Hematopoietic multipotent progenitor cell treated with erythropoietin and hydrocortisone succinate and interleukin-3 and kit ligand, for 8 days (in vitro differentiated cells): ENCODE results near the gene SPSB3.

Experiments
- DNase-seq: peaks from one replicate; pipeline ENCODE4 v3.0.0-alpha.2; 2015

SPSB3 gene

DNA sequence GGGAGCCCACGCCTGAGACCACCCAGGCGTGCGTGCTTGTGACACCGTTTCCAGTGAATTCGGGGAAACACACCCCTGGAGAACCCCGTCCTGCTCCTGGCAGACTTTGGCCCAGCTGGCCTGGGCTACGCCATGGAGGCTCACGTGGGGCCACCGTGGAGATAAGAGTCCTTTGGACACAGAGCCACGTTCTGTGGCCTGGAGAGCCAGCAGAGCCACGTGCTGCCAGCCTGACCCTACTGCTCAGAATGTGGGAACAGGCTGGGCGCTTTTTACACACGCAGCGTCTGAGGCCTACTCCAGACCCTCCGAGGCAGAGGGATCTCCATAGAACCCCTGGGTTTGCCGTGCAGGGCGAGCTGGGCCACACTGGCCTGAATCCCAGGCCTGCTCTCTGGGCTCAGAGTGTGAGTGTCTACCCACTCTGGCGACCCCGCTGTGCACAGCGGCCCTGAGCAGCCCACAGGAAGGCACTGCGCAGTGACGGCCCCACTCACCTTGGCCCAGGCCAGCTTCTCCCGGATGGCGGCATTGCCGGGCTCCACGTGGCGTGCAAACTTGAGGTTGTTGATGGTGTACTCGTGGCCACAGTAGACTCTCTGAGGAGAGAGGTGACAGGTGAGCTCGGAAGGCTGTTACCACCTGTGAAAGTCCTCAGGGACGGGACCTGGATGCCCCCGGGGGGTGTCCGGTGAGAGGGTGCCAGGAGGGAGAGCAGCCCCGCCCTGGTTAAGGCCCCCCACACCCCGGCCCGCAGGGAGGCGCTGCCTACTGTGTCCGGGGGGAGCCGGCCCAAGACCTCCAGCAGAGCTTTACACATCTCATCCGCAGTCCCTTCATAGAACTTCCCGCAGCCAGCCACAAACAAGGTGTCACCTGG, 34.3 kb upstream of the SPSB3 start:
- DNase-seq = no peak

DNA sequence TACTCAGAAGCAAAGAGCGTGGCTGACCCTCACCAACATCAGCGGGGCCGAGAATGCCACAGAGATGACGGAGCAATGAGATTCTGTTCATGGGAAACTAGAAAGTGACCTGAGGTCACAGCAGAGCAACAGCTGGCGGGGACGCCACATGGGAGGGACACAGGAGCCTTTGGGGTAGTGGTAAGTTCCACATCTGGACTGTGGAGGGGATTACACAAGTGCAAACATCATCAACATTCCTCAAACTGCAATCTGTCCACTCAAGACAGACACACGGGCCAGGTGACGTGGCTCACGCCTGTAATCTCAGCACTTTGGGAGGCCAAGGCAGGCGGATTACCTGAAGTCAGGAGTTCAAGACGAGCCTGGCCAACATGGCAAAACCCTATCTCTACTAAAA, 33.1 kb upstream of the SPSB3 start:
- DNase-seq = no peak

DNA sequence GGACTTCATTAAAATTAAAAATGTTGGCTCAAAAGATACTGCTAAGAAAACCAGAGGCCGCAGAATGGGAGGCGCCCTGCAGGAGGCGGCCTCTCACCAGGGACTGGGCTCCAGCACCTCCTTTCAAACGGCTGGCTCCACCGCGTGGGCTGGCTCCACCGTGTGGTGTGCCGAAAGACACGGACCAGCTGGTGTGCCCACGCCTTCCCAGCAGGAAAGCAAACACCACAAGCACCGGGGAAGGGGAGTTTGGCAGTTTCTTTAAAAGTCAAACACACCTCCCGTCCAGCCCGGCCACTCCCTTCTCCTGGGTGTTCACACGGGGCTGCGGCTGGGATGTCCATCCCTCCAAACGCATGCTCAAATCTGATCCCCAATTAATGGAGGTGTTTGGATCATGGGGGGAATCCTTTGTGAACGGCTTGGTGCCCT, 30.4 kb upstream of the SPSB3 start:
- DNase-seq = peak; percentile 86

DNA sequence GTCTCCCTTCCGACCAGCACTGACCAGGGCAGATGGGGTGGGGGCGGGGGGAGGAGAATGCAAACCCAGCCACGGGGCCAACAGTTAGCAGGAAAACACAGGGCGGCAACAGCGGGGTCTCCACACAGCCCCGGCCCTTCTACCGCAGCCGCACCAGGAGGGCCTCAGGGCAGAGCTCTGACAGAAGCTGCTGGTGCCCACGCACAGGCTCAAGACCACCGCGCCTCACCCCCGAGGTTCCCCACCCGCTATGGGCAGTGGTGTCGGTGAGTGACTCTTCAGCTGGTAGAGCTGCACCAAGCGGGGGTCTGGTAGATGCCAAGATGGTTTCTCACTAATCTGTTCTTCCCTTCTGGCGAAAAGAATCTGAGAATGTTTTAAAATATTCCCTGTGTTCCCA, 28.2 kb upstream of the SPSB3 start:
- no peak for DNase-seq

DNA sequence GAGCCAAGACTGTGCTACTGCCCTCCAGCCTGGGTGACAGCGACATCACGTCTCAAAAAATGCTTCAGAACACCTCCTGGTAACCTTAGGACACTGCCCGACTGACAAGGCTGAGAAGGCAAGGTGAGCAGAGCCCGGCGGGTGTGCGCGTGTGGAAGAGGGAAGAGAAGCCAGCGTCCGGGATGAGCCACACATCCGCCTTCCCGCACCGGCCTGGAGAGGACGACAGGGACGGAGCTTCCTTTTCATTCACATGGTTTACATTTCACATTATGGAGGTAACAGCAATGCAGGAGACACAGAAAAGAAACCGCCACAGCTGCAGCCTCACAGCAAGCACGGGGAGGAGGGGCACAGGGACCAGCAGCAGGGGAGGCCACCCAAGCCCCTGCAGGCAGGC, 27.7 kb upstream of the SPSB3 start:
- no peak for DNase-seq

DNA sequence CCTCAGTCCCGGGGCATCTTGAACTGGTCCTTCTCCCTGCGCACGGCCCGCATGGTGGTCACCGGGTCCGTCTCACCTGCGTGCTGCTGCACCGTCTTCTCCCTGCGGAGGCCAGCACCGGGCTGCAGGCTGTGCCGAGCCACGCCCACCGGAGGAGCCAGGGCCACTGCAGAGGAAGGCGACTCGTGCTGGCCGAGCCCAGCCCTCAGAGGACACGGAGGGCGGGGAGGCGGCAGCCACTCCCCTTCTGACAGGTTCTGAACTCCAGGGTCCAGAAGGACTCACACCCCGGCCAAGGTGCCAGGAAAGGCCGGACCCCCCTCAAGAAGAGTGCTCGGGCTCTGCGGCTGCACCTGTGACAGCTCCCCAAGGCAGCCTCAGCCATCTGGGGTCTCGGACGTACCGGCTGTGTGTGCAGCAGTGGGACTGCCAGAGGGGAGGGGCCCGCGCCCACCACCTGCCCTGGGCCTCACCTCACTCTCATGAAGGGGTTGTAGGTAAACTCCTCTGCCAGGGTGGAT, 27.0 kb upstream of the SPSB3 start:
- no peak for DNase-seq

DNA sequence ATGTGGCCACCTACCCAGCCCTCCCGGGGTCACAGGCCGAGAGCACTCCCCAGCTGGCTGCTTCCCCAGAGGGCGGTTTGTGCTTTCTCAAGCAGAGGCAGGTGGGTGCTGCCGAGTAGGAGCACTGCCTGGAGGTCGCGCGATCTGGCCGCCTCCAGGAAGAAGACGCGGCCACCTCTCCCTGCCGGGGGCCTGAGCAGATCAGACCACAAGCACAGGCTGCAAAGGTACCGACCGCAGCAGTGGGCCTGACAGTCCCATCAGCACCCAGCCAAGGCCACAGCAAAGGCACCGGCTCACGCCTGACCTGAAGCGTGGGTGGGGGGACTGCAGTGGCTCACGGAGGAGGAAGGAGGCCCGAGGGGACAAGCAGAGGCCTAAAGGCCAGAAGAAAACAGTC, 26.3 kb upstream of the SPSB3 start:
- no peak for DNase-seq

DNA sequence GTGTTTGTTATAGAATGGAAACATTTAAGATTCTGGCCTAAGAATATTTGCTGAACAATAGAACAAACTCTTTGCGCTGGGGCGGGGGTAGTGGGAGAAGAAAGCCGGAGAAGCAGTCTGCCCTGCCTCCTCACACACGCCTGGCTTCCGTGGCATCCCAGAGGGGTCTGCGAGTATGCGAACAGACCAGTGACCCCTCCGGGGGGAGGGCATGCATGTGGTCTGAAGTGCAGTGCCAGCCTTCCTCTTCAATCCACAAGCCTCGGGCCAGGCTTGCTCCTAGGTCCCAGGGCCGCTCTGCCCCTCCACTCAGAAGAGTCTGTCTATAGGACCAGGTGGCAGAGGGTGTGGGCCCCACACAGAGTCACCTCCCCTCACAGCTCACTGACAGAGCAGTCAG, 25.3 kb upstream of the SPSB3 start:
- DNase-seq = no peak

DNA sequence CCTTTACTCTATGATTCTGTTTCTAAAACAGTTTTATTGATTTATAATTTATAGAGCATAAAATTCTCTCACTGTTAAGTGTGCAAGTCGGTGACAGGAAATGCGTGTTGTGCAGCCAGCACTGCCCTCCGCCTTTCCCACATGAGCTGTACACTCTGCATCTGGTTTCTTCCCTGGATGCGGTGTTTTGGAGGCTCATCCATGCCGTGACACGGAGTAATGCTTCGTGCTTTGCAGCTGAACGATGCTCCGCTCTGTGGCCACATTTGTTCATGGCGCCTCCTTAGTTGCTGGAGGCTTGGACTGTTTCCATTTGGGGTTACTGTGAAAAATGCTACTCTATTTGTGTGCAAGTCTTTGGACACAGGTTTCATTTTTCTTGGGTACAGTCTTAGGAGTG, 18.3 kb upstream of the SPSB3 start:
- DNase-seq = no peak

DNA sequence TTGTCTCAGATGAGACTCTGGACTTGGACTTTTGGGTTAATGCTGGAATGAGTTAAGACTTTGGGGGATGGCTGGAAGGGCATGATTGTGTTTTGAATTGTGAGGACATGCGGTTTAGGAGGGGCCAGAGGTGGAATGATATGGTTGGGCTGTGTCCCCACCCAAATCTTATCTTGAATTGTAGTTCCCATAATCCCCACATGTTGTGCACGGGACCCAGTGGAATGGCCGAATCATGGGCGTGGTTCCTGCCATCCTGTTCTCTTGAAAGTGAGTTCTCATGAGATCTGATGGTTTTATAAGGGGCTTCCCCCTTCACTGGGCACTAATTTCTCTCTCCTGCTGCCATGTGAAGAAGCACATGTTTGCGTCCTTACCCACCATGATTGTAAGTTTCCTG, 16.9 kb upstream of the SPSB3 start:
- peak; percentile 69 for DNase-seq

DNA sequence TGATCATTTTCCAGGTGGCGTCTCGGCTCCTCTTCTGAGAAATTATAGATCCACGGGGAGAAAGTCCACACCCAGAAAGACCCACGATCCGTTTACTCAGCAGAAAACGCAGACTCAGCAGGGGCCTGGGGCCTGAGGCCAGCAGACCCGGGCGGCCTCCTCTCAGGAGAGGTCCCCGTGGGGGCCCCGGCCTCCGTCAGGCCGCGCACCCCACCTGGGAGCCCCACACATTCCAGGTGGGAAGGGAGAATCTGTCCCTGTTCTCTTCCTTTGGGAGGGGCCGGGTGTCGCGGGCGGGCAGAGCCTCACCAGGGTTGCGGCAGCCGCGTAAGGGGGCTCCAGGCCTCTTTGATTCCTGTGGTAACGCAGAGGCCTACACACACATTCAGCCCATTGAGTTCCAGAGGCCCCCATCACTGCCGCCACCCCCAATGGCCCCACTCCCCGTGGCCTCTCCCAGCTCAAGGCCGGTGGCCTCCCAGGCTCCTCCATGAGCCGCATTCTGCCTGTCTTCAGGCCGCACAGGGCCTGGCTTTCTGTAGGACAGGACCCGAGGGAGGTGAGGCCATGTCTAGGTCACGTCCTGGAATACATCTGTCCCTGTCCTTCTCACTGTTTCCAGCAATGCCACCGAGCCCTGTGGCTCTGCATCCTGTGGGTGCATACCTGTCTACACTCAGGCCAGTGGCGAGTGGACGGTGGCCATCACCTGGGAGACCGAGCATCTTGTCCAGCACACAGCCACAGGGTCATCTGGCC, 12.7 kb upstream of the SPSB3 start:
- no peak for DNase-seq

DNA sequence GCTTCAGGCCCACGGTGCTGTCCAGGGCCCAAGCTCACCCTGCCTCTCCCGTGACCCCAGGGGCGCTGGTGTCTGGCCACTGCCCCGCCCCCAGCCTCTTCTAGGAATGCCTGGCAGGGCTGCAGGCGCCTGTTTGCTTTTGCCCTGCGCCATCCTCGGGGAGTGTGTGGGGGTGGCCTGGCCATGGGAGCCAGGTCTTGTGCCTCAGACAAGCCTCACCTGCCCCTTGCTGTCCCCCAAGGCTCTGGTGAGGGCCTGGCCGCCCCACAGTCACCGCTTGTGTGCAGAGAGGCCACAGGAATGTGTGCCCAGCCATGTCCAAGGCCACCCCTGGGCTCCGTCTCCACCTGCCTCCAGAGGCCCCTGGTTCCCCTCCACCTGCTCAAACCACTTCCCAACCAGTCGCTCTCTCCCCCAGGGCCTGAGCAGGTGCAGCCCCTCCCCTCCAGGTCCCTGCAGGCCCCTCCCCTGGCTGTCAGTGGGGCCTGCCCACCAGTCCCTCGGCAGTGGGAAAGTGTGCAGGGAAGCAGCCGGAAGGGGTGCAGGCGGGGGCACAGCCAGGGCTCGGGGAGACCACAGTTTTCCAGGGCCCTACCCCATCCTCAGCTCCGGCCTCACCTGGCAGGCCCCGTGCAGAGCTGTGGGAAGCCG, 12.0 kb upstream of the SPSB3 start:
- no peak for DNase-seq

DNA sequence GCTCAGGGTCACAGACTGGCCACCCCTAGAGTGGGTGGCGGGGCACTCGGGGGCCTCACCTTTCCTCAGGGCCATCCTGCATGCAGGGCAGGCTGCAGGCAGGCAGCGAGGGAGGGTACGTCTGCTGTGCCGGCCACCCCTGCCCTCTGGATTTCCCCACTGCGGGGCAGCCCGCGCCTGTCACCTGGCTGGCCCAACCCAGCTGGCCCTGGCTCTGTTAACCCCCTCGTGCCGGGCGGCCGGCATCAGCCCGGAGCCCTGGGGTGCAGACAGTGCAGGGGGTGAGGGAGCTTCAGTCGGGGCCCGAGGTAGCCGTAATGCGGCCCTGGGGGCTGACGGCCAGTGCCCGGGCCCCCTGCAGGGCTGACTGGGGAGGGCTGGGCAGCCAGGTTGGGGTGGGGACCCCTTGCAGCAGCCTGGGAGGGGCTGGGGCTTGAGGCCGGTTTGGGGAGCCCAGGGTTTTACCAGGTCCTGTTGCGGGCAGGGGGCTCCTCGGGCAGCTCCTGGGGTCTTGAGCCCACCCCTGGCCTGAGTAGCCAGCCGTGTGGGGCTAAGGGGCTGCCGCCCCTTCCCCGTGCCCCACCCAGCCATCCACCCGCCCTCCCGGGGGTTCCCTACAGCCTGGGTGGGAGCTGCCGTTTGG, 11.3 kb upstream of the SPSB3 start, which contains the start of gene IGFALS:
IGFALS (minus strand) TSS at position 128 of the 643 bp plus-strand sequence; CDS start at position 75, 53 bp downstream.
- DNase-seq = no peak

DNA sequence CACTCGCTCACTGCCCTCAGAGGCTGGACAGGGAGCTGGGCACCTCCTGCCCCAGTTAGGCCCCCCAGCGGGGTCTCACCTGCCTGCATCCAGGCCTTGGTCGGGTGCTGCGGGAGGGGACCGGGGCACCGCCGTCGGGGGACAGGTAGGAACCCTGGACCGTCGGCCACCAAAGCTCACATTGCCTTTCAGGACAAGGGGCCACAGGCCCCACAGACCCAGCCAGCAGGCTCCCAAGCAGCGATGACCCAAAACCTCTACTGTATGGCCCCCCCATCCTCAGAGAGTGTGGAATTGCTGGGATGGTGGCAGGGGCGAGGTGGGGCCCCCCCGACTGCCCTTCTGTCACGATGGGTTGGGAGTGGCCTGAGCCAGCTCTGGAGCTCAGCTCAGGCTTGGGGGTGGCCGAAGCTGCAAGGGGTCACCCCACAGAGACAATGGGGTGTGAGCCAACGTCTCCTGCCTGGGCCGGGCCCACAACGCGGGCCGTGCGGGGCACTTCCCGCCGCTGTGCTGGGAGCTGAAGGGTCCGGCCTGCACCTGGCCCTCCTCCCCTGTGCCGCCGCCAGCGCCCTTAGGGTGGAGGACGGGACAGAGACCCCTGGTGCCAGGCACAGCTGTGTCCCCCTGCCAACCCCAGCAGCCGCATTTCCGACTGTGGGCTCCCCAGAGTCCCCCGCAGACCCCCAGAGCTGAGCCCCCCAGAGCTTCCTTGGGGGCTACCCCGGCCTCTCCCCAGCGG, 10.6 kb upstream of the SPSB3 start:
- DNase-seq = no peak

DNA sequence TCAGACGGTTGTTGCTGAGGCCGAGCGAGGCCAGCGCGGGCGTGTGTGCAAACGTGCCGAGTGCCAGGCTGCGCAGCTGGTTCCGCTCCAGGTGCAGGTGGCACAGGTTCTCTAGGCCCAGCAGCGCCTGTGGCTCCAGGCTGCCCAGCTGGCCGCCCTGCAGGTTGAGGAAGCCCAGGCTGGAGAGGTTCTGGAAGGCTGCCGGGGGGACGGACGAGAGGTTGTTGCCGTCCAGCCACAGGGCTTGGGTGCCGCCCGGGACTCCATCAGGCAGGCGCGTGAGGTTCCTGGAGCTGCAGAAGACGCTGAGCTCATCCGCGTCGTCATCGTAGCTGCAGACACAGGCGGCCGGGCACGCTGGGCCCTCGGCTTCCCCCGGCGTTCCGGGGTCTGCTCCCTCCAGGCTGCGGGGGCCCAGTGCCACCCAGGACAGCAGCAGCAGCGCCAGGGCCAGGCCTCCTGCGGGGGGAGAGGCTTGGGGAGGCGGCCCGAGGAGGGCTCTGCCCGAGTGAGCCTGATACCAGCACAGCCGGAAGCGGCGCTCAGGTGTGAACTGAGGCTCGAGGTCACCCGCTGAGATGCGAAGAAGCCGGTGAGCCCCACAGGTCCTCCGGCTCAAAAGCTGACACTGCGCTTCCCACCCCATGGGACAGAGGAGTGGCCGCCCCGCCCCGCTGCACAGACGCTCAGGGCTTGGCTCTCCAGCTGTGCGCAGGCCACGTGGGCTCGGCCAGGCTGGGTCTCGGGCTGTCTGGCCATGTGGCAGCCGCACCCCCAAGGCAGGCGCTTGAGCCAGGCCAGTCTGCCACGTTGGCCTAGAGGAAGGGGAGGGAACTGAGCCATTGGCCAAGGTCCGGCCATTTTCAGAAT, 9.8 kb upstream of the SPSB3 start:
- no peak for DNase-seq

DNA sequence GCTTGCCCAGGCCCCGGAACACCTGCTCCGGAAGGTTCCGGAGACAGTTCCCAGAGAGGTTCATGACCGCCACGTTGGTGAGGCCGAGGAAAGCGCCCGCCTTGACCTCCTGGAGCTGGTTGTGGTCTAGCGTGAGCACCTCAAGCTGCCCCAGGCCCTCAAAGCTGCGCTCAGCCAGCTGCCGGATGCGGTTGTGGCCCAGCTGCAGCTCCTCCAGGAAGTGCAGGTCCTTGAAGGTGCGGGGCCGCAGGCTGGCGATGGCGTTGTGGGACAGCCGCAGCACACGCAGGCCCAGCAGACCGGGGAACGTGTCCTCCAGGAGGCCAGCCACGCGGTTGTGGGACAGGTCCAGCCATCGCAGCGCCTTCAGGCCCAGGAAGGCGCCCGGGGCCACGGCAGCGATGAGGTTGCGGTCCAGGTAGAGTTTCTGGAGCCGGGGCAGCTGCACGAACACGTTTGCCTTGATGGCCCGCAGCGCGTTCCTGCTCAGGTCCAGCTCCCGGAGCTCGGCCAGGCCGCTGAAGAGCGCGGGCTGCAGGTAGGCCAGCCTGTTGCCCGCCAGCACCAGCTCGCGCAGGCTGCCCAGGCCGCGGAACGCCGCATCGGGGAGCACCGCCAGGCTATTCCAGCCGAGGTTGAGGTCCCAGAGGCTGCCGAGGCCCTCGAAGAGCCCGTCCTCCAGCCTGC, 9.0 kb upstream of the SPSB3 start:
- DNase-seq = no peak

DNA sequence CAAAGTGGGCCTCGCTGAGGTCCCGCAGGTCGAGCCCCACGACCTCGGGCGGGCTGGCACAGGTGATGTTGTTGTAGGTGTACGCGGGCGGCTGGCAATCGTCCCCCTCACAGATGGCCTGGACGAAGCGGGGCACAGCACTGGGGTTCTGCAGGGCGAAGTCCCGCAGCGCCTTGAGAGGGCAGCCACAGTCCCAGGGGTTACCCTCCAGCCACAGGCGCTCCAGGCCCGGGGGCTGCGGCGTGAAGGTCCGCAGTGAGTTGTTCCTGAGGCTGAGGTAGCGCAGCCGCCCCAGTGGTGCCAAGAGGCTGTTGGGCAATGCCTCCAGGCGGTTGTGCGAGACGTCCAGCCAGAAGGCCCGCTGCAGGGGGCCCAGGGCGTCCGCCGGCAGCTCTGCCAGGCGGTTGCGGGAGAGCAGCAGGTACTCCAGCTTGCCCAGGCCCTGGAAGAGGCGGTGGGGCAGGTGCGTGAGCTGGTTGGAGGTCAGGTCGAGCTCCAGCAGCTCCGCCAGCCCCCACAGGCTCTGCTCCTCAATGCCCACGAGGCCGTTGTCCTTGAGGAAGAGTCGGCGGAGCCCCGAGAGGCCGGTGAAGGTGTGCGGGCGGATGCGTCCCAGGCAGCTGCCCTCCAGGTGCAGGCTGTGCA, 8.4 kb upstream of the SPSB3 start:
- DNase-seq = no peak

DNA sequence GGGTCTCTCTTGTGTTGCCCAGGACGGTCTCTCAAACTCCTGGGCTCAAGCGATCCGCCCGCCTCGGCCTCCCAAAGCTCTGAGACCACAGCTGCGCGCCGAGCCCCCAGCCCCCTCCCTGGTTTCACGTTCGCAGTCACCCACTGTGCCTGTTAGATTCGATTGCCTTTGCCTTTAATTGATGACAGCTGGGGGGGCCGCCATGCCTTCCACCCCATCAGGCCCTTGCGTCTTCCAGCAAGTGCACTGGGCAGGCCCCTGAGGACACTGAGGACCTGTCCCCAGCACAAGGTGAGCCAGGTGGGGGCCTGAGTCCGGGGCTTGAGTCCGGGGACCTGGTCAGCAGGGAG, 7.9 kb upstream of the SPSB3 start:
- no peak for DNase-seq

DNA sequence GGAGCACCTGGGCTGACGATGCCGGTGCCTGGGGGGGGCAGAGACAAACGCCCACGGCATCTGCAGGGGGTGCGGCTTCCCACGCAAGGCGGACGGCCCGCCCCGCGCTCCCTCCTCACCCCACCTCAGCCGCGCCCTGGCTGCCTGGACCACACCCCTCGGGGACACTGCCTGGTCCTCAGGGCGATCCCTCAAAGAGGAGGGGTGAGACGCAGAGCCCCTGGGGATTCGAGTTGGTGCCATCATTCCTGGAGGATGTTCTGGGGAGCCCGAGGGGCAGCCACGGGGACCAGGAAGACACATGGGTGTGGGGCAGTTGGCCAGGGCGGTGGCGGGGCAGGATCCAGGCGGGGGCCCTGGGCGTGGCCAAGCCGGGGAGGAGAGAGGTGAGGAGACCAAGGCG, 7.3 kb upstream of the SPSB3 start:
- no peak for DNase-seq

DNA sequence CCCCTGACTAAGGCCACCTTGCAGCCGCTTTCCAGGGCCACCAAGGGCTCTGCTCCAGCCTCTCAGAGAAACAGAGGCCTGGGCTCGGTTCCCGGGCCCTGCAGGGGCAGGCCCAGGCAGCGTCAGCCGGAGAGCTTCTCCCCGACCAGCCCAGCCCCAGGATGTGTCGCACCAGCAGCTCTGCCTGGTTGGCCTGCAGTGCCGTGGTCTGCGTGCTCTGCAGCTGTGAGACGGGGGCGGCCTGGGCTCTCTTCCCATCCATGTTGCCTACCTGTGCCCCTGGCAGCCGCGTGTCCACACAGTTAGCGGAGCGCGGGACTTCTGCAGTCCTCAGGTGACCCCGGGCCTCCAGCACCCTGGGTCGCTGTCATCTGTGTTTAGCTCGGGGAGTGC, 6.3 kb upstream of the SPSB3 start:
- no peak for DNase-seq
